HG03558 (cell line): ENCODE measurements around the gene VAMP4.

Experiments used
- ATAC-seq: cut with Tn5 transposase; IDR thresholded peaks from one replicate; pipeline ENCODE4 v1.9.1; 2021; ENCODE audit warnings: moderate number of reproducible peaks; ENCODE audit not compliant: unreplicated experiment; ENCODE audit errors: extremely low read depth

Gene VAMP4

GRCh38 chr1:171654942-171655745 lies 86.7 kb downstream of the VAMP4 start:
- ATAC-seq: no peak

DNA sequence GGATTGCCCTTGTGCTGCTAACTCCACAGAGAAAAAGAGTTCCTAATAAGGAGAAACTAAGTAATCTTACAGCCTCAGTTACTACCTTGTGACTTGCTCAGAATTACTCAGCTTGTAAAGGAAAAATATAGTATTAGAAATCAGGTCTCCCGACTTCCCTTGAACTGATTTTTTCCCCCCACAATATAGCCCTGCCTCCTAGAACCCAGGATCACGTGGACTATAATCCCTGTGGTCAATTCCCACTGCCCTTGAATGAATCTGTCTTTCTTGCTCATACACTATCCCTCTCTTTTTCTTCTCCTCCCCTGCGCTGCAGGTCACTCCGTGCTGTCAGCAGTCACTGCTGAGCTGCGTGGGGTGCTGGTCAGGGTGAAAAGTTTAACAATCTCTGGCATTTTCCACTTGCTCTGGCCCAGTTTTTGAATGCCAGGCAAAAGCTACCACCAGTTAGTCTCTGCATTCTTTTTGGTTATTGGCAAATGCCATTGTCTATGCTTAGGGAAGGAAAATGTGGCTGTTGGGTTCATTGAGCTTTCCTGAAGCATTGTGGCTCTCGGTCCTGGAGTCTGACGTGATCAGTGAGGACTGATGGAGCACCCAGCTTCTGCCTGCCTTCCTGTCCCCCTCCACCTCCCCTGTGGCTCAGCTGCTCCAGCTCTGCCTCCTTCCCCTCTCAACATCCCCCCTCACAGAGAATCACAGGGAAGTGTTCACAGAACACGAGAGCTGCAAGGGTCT lies 87.5 kb downstream of the VAMP4 start:
- no peak for ATAC-seq

GRCh38 chr1:171653796-171654195 lies 88.1 kb downstream of the VAMP4 start:
- ATAC-seq: no peak

DNA sequence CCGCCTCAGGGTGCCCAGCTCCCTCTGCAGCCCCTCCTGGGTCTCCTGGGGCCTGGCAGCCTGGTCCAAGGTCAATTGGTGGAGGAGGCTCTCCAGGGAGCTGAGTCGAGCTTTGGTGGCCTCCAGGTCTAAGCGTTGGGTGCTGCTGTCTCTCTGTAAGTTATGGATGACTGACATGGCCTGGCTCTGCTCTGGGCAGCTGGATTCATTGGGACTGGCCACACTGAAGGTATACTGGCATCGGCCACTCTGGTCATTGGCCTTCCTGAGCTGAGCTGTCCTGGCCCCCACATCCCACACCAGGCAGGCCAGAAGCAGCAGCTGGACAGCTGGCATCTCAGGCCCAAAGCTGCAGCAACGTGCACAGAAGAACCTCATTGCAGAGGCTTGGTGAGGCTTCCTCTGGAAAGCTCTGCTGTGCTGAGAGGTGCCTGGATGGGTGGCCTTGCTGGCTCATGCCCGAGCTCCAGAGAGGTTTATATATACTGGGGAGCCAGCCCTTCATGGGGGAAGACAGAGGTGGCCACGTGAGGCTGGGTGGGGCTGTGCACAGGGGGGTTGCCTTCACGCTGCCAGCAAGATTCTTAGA lies 89.5 kb downstream of the VAMP4 start, which contains the start of gene MYOC:
Gene MYOC, minus strand, starts transcription at position 455 of the 589 bp plus-strand sequence. Its CDS starts 77 bp downstream, at position 378.
- no peak for ATAC-seq
